Epithelial cell of esophagus (primary cell): Measurements from ENCODE around the gene TARM1.
A peak's percentile ranks its signal among the peaks of the same experiment; 100 is the strongest.

Source experiments
- DNase-seq: peaks from one replicate; pipeline ENCODE4 v3.0.0; 2010; ENCODE audit warnings: low read depth
- H3K4me3 ChIP-seq: 2 replicates; pipeline ENCODE4 v1.5.1; 2011; ENCODE audit warnings: mild to moderate bottlenecking, low read length, control low read depth
- TF ChIP-seq, protein P1 (sequence below): IDR thresholded peaks from 2 replicates; pipeline ENCODE4 v1.5.1; 2011; ENCODE audit warnings: low read depth, mild to moderate bottlenecking, low read length, control low read depth, inconsistent platforms; ENCODE audit not compliant: insufficient read depth; ENCODE audit errors: missing control alignments

Gene TARM1

DNA sequence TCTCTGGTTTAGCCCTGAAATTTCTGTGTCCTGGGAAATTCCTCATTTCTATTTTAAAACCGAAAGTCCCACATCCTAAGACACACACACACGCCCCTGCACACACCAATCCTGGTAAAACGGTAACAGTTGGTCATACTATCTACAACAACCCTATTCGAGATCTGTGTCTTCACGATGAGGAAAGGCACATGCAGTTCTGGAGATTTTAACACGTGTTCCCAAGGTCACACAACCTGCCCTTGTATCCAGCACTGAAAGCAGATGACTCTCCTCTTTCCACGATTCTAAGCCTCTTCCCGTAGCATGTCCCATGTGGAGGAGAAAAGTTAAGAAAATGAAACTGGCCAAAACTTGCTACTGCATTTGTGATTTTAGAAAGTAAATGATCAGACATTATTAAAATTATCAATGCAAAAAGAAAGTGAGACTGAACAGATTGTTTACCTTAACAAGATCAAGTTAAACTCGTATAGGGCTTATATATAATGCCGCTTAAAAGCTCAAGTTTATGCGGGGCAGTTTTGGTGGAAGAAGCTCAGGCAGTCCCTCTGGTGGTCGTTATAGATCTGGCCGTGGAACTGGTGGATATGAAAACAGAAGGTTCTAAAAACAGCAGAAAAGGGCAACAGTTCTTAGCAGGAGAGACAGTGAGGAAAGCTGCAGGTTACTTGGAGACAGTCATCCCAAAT, 50.1 kb downstream of the TARM1 start:
- DNase-seq, result no peak
- TF ChIP-seq, protein P1, sequence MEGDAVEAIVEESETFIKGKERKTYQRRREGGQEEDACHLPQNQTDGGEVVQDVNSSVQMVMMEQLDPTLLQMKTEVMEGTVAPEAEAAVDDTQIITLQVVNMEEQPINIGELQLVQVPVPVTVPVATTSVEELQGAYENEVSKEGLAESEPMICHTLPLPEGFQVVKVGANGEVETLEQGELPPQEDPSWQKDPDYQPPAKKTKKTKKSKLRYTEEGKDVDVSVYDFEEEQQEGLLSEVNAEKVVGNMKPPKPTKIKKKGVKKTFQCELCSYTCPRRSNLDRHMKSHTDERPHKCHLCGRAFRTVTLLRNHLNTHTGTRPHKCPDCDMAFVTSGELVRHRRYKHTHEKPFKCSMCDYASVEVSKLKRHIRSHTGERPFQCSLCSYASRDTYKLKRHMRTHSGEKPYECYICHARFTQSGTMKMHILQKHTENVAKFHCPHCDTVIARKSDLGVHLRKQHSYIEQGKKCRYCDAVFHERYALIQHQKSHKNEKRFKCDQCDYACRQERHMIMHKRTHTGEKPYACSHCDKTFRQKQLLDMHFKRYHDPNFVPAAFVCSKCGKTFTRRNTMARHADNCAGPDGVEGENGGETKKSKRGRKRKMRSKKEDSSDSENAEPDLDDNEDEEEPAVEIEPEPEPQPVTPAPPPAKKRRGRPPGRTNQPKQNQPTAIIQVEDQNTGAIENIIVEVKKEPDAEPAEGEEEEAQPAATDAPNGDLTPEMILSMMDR, result no peak
- no peak overlapping the region for H3K4me3 ChIP-seq

DNA sequence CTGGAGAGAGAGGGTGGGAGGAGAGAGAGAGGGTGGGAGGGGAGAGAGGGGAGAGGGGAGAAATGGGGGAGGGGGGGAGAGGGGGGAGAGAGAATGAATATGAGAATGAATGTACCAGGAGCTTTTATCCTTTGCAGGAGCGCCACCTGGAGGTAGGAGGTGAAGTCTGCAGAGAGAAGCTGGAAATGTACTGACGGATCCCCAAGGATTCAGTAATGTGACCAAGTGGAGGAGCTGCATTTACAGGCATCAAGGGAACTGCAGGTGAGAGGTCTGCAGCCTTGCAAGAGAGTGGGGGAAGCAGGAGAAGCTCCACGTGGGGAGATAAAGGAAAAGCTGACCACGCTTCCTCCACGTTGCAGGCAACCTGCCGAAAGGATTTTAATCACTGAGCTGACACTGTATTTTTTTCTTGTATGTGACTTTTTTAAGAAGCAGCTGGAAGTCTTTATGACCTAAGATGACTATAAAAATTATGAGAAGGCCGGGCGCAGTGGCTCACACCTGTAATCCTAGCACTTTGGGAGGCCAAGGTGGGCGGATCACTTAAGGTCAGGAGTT, 51.2 kb downstream of the TARM1 start:
- no peak overlapping the region for H3K4me3 ChIP-seq
- DNase-seq, result peak; percentile 55
- TF ChIP-seq, protein P1, result peak; percentile 52

DNA sequence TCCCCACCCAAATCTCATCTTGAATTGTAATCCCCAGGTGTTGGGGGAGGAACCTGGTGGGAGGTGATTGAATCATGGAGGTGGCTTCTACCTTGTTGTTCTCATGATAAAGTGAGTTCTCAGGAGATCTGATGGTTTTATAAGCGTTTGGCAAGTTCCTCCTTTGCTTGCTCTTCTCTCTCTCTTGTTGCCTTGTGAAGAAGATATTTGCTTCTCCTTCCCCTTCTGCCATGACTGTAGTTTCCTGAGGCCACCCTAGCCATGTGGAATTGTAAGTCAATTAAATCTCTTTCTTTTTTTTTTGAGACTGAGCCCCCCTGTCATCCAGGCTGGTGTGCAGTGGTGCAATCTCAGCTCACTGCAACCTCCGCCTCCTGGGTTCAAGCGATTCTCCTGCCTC, 51.9 kb downstream of the TARM1 start:
- no peak overlapping the region for H3K4me3 ChIP-seq
- DNase-seq, result no peak
- TF ChIP-seq, protein P1, result no peak

DNA sequence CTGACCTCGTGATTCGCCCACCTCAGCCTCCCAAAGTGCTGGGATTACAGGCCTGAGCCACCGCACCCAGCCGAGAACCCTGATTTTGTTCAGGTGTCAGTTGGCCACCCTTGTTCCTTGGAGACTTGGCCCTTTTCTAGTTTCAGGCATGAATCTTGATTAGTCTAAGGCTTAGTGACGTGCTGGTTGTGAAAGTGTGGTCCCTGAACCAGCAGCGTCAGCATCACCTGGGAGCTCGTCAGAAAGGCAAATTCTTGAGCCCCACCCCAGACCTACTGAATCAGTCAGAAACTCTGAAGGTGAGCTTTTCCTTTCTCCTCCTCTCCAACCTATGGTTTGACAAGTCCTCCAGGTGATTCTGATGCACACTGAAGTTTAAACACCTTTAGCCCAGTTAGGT, 54.5 kb downstream of the TARM1 start:
- DNase-seq, result peak; percentile 22
- H3K4me3 ChIP-seq, result no peak overlapping the region
- TF ChIP-seq, protein P1, result no peak

DNA sequence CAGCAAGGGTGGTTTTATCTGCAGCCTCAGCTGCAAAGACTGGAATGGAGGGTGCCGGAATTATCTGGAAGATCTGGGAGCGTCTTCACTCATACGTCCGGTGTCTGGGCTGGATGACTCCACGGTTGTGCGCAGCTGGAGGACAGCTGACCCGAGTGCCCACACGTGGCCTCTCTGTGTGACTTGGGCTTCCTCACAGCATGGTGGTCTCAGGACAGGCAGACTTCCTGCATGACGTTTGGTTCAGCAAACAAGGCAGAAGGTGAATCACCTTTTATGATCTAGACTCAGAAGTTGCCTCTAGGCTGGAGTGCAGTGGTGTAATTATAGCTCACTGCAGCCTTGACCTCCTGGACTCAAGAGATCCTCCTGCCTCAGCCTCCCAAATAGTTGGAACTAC, 56.5 kb downstream of the TARM1 start:
- TF ChIP-seq, protein P1, result no peak
- DNase-seq, result no peak

GRCh38 chr19:54023191-54023590, 58.0 kb downstream of the TARM1 start:
- no peak for DNase-seq
- no peak overlapping the region for H3K4me3 ChIP-seq
- TF ChIP-seq, protein P1, result no peak

More for the DNA sequence above, 56.5 kb downstream of the TARM1 start:
- H3K4me3 ChIP-seq, result no peak overlapping the region

DNA sequence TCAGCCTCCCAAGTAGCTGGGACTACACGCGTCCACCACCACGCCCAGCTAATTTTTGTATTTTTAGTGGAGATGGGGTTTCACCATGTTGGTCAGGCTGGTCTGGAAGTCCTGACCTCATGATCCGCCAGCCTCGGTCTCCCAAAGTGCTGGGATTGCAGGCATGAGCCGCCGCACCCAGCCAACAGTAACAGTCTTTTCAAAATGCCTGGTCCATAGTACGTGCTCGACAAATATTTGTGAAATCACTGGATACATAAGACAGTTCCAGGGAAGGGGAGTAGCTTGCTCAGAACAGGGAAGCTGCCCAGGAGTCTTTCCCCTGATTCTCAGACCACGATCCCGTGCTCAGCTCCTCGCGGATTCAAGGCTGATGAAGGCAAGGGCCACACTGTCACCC, 59.2 kb downstream of the TARM1 start:
- TF ChIP-seq, protein P1, result no peak
- H3K4me3 ChIP-seq, result no peak overlapping the region
- DNase-seq, result no peak
